ENCODE data around the gene ELANE.

ELANE gene

GRCh38 chr19:852136-853013 is at the start of gene ELANE:
Gene ELANE, plus strand, starts transcription at chr19:852303. Its CDS starts 26 bp downstream, at chr19:852329.
- DNase-seq: no peak

- no peak for DNase-seq
Observed at GRCh38 chr19:802498-803098, 49.5 kb upstream of the ELANE start.

GRCh38 chr19:803099-803561 is 49.0 kb upstream of the ELANE start:
- DNase-seq: no peak

- no peak for DNase-seq
Observed at GRCh38 chr19:803686-804418, 48.3 kb upstream of the ELANE start.

GRCh38 chr19:804419-805165 is 47.5 kb upstream of the ELANE start:
- DNase-seq: no peak

GRCh38 chr19:805166-805551 is 46.9 kb upstream of the ELANE start:
- DNase-seq: no peak

GRCh38 chr19:805600-806550 is 46.2 kb upstream of the ELANE start:
- no peak for DNase-seq

- DNase-seq: no peak
Observed at GRCh38 chr19:806815-807421, 45.2 kb upstream of the ELANE start.

- DNase-seq: no peak
Observed at GRCh38 chr19:807627-808422, 44.3 kb upstream of the ELANE start.

- DNase-seq: no peak
Observed at GRCh38 chr19:808423-808775, 43.7 kb upstream of the ELANE start.

- no peak for DNase-seq
Observed at GRCh38 chr19:810077-810855, 41.8 kb upstream of the ELANE start.

GRCh38 chr19:810883-811489 is 41.1 kb upstream of the ELANE start:
- no peak for DNase-seq

GRCh38 chr19:811506-812048 is 40.5 kb upstream of the ELANE start:
- no peak for DNase-seq

- no peak for DNase-seq
Observed at GRCh38 chr19:812049-812746, 39.9 kb upstream of the ELANE start.

- no peak for DNase-seq
Observed at GRCh38 chr19:812747-813218, 39.3 kb upstream of the ELANE start.

GRCh38 chr19:813219-814151 is 38.6 kb upstream of the ELANE start:
- DNase-seq: no peak

Measured in stimulated activated naive CD4-positive, alpha-beta T cell (primary cell).